ENCODE results near the gene IGSF21.

The IGSF21 gene

GRCh38 chr1:18105196-18105595, 2.4 kb upstream of the IGSF21 start:
- TF ChIP-seq TCF12 (IDR thresholded peaks at IDR 0.05; ENCODE audit: low read depth), result no peak
- no peak for TF ChIP-seq RAD21 (IDR thresholded peaks at IDR 0.05; ENCODE audit: low read depth)
- no peak for TF ChIP-seq EP300 (IDR thresholded peaks at IDR 0.05; ENCODE audit: borderline replicate concordance)
- no peak for TF ChIP-seq TEAD4 (IDR thresholded peaks at IDR 0.05)
- no peak for TF ChIP-seq CEBPB (IDR thresholded peaks at IDR 0.05)
- no peak for TF ChIP-seq TAF1 (IDR thresholded peaks at IDR 0.05; ENCODE audit: low read depth)
- TF ChIP-seq NFIC (IDR thresholded peaks at IDR 0.05), result no peak
- no peak for TF ChIP-seq USF1 (IDR thresholded peaks at IDR 0.05)

- TF ChIP-seq EP300 (IDR thresholded peaks at IDR 0.05; ENCODE audit: borderline replicate concordance), result no peak
- TF ChIP-seq TCF12 (IDR thresholded peaks at IDR 0.05; ENCODE audit: low read depth), result no peak
- TF ChIP-seq CREB1 (IDR thresholded peaks at IDR 0.05; ENCODE audit: low read depth), result no peak
Observed at GRCh38 chr1:18108299-18109057, 880 bp downstream of the IGSF21 start.

GRCh38 chr1:18109058-18109755, 1.6 kb downstream of the IGSF21 start:
- no peak for TF ChIP-seq RAD21 (IDR thresholded peaks at IDR 0.05; ENCODE audit: low read depth)
- TF ChIP-seq USF1 (IDR thresholded peaks at IDR 0.05), result no peak
- no peak for TF ChIP-seq ZBTB7A (IDR thresholded peaks at IDR 0.05; ENCODE audit: low read depth)
- no peak for TF ChIP-seq CEBPB (IDR thresholded peaks at IDR 0.05)
- no peak for TF ChIP-seq EP300 (IDR thresholded peaks at IDR 0.05; ENCODE audit: borderline replicate concordance)
- TF ChIP-seq YY1 (IDR thresholded peaks at IDR 0.05; ENCODE audit: low read depth), result no peak
- no peak for TF ChIP-seq TCF12 (IDR thresholded peaks at IDR 0.05; ENCODE audit: low read depth)
- TF ChIP-seq FOXM1 (IDR thresholded peaks at IDR 0.05; ENCODE audit: borderline replicate concordance, low read depth), result no peak
- TF ChIP-seq, protein P1, sequence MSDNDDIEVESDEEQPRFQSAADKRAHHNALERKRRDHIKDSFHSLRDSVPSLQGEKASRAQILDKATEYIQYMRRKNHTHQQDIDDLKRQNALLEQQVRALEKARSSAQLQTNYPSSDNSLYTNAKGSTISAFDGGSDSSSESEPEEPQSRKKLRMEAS (IDR thresholded peaks at IDR 0.05), result no peak
- TF ChIP-seq EGR1 (IDR thresholded peaks at IDR 0.05), result no peak
- no peak for TF ChIP-seq NFIC (IDR thresholded peaks at IDR 0.05)
- no peak for TF ChIP-seq REST (IDR thresholded peaks at IDR 0.05; ENCODE audit: low read depth)
- no peak for TF ChIP-seq TAF1 (IDR thresholded peaks at IDR 0.05; ENCODE audit: low read depth)
- no peak for TF ChIP-seq TEAD4 (IDR thresholded peaks at IDR 0.05)
- no peak for TF ChIP-seq CREB1 (IDR thresholded peaks at IDR 0.05; ENCODE audit: low read depth)

GRCh38 chr1:18109756-18110597, 2.4 kb downstream of the IGSF21 start:
- TF ChIP-seq TEAD4 (IDR thresholded peaks at IDR 0.05) (no peak), REST (IDR thresholded peaks at IDR 0.05; ENCODE audit: low read depth) (no peak), CREB1 (IDR thresholded peaks at IDR 0.05; ENCODE audit: low read depth) (no peak), TAF1 (IDR thresholded peaks at IDR 0.05; ENCODE audit: low read depth) (no peak), NFIC (IDR thresholded peaks at IDR 0.05) (no peak), ZBTB7A (IDR thresholded peaks at IDR 0.05; ENCODE audit: low read depth) (no peak), EP300 (IDR thresholded peaks at IDR 0.05; ENCODE audit: borderline replicate concordance) (no peak), RAD21 (IDR thresholded peaks at IDR 0.05; ENCODE audit: low read depth) (no peak), TCF12 (IDR thresholded peaks at IDR 0.05; ENCODE audit: low read depth) (no peak), USF1 (IDR thresholded peaks at IDR 0.05) (no peak), EGR1 (IDR thresholded peaks at IDR 0.05) (no peak), FOXM1 (IDR thresholded peaks at IDR 0.05; ENCODE audit: borderline replicate concordance, low read depth) (no peak)
- TF ChIP-seq, protein P1 (IDR thresholded peaks at IDR 0.05), result no peak

All from Ishikawa (cell line).